ENCODE data around the gene MORN1.

GRCh38 chr1:2347896-2348295, 43.5 kb downstream of the MORN1 start:
- TF ChIP-seq POLR2AphosphoS5 (IDR thresholded peaks at IDR 0.05; ENCODE audit: borderline replicate concordance, low read depth, low read length) (no peak), EZH2 (IDR thresholded peaks at IDR 0.05) (no peak)

Measured in SK-N-MC (cell line).